Gastroesophageal sphincter (tissue), 4 donors: Measurements from ENCODE around the gene ZBTB7A. TPM values are rescaled to one million over a fixed set of nuclear protein-coding genes. Genes with fewer than 3 reads are reported as not detected.

Experiments
- ATAC-seq: fragments of 150-250 bp; one replicate; pipeline ENCODE4 v1.9.1; 2016; ENCODE audit warnings: mild to moderate bottlenecking, moderate library complexity
- H3K27ac ChIP-seq, 4 donors: fragments of 200-600 bp; sonication (generic) in 3 of 4; 1 replicate in 3 of 4; 2 replicates in 1 of 4; pipeline ENCODE4 v1.5.1; 2016 to 2019
- H3K27me3 ChIP-seq: fragments of 200-600 bp; sonication (generic); one replicate; pipeline ENCODE4 v1.5.1; 2019
- H3K36me3 ChIP-seq, 2 donors: fragments of 200-600 bp; sonication (generic); one replicate each; pipeline ENCODE4 v1.5.1; 2019; ENCODE audit warnings: control low read depth in 1 of 2
- H3K4me1 ChIP-seq, 3 donors: fragments of 200-600 bp; sonication (generic); 1 replicate in 2 of 3; 2 replicates in 1 of 3; pipeline ENCODE4 v1.5.1; 2016 to 2019; ENCODE audit warnings: control low read depth in 2 of 3
- H3K4me3 ChIP-seq, 2 donors: fragments of 200-600 bp; sonication (generic); one replicate each; pipeline ENCODE4 v1.5.1; 2019; ENCODE audit warnings: mild to moderate bottlenecking in 1 of 2, moderate library complexity in 1 of 2
- H3K9me3 ChIP-seq, 3 donors: fragments of 200-600 bp; sonication (generic); one replicate each; pipeline ENCODE4 v1.5.1; 2017 to 2019; ENCODE audit warnings: control low read depth in 2 of 3
- CTCF ChIP-seq, 4 experiments: fragments of 200-600 bp in 2 of 4; fragments of 450-650 bp in 2 of 4; sonication (generic) in 1 of 4; IDR thresholded peaks; one replicate each; pipeline ENCODE4 v1.5.1; 2017 to 2019; ENCODE audit warnings: antibody characterized with exemption in 4 of 4, mild to moderate bottlenecking in 2 of 4, moderate library complexity in 2 of 4
- EP300 ChIP-seq: sonication (generic); formaldehyde crosslinking; IDR thresholded peaks from one replicate; pipeline ENCODE4 v1.6.1; 2017; ENCODE audit warnings: antibody characterized with exemption, mild to moderate bottlenecking
- POLR2A ChIP-seq, 2 donors: fragments of 450-650 bp; IDR thresholded peaks; one replicate each; pipeline ENCODE4 v1.6.1; 2017; ENCODE audit warnings: antibody characterized with exemption in 2 of 2, mild to moderate bottlenecking in 2 of 2, moderate library complexity in 1 of 2
- POLR2AphosphoS5 ChIP-seq: sonication (generic); formaldehyde crosslinking; IDR thresholded peaks from one replicate; pipeline ENCODE4 v1.6.1; 2017; ENCODE audit warnings: antibody characterized with exemption
- WGBS, 2 donors: methylation state at CpG; one replicate each; pipeline ENCODE4 v1.1.5; 2018; ENCODE audit warnings: low coverage in 1 of 2; 5-methylcytosine and 5-hydroxymethylcytosine counted together
- total RNA-seq, 4 donors: library from RNA; depleted of rRNA; stranded (reverse); fragments of >200 nt; gene quantifications; one replicate each; pipeline ENCODE4 v1.1.0, GENCODE V29; 2016

Gene ZBTB7A
- total RNA-seq, 4 donors from 2014 or later, result 65.6 to 122 (median 82.4) TPM

GRCh38 chr19:4089946-4090345 lies 23.2 kb upstream of the ZBTB7A start:
- ATAC-seq, result no peak
- peak overlapping the region in 1 of 2 donors; percentile 20 for H3K4me3 ChIP-seq
- peak overlapping the region in 1 of 4 donors; percentile 22 for H3K27ac ChIP-seq
- peaks cover 0 to 61% of the 10 kb centered on the region in 2 donors for H3K36me3 ChIP-seq
- no peaks in the 10 kb centered on the region for H3K9me3 ChIP-seq
- H3K4me1 ChIP-seq, result peaks cover 0 to 7% (median 0%) of the 10 kb centered on the region in 3 donors
- TF ChIP-seq POLR2AphosphoS5, result no peak
- 82% methylated on average over 3 of the region's 22 CpGs; no CpG with 5 or more reads in 1 of the 2 donors for WGBS, 2 donors
- H3K27me3 ChIP-seq, result no peaks in the 10 kb centered on the region

GRCh38 chr19:4089400-4089908 lies 22.8 kb upstream of the ZBTB7A start:
- Histone ChIP-seq H3K27me3 (no peaks in the 10 kb centered on the region), H3K4me3 (peak overlapping the region in 1 of 2 donors; percentile 20), H3K9me3 (no peaks in the 10 kb centered on the region), H3K36me3 (peaks cover 0 to 56% of the 10 kb centered on the region in 2 donors), H3K4me1 (peaks cover 0 to 7% (median under 1%) of the 10 kb centered on the region in 3 donors), H3K27ac (peak overlapping the region in 2 of 4 donors; percentile 22 to 36)
- 100% methylated on average over 1 of the region's 26 CpGs; no CpG with 5 or more reads in 1 of the 2 donors for WGBS, 2 donors
- no peak for TF ChIP-seq CTCF (IDR thresholded peaks at IDR 0.05)
- TF ChIP-seq EP300, result no peak
- no peak for TF ChIP-seq POLR2AphosphoS5
- TF ChIP-seq POLR2A (IDR thresholded peaks at IDR 0.05), result no peak
- peak; percentile 48 for ATAC-seq

- WGBS, 2 donors, result 64 to 82% methylated on average over 2 of the region's 2 CpGs
- H3K27me3 ChIP-seq, result no peaks in the 10 kb centered on the region
- peaks cover 0 to 51% of the 10 kb centered on the region in 2 donors for H3K36me3 ChIP-seq
- TF ChIP-seq POLR2A (IDR thresholded peaks at IDR 0.05) (no peak), POLR2AphosphoS5 (no peak), EP300 (no peak), CTCF (IDR thresholded peaks at IDR 0.05) (no peak)
- H3K4me1 ChIP-seq, result peaks cover 0 to 11% (median 5%) of the 10 kb centered on the region in 3 donors
- H3K4me3 ChIP-seq, result peak overlapping the region in 1 of 2 donors; percentile 20
- peak; percentile 17 for ATAC-seq
- H3K9me3 ChIP-seq, result no peaks in the 10 kb centered on the region
- peak overlapping the region in 2 of 4 donors; percentile 22 to 36 for H3K27ac ChIP-seq
These were observed 22.3 kb upstream of the ZBTB7A start for GRCh38 chr19:4088975-4089374.

GRCh38 chr19:4087787-4088679 lies 21.3 kb upstream of the ZBTB7A start:
- Histone ChIP-seq H3K9me3 (no peaks in the 10 kb centered on the region), H3K4me1 (peaks cover 0 to 16% (median 6%) of the 10 kb centered on the region in 3 donors), H3K4me3 (no peak overlapping the region), H3K27ac (no peak overlapping the region), H3K27me3 (no peaks in the 10 kb centered on the region), H3K36me3 (peaks cover 0 to 42% of the 10 kb centered on the region in 2 donors)
- 78 to 82% methylated on average over 7 to 15 of the region's 31 CpGs for WGBS, 2 donors
- no peak for TF ChIP-seq CTCF (IDR thresholded peaks at IDR 0.05)
- no peak for TF ChIP-seq POLR2AphosphoS5
- TF ChIP-seq EP300, result no peak
- no peak for TF ChIP-seq POLR2A (IDR thresholded peaks at IDR 0.05)
- no peak for ATAC-seq

GRCh38 chr19:4086411-4086867 lies 19.7 kb upstream of the ZBTB7A start:
- ATAC-seq, result no peak
- H3K27me3 ChIP-seq, result no peaks in the 10 kb centered on the region
- no peaks in the 10 kb centered on the region for H3K9me3 ChIP-seq
- peaks cover 0 to 16% (median 6%) of the 10 kb centered on the region in 3 donors for H3K4me1 ChIP-seq
- H3K36me3 ChIP-seq, result peaks cover 0 to 26% of the 10 kb centered on the region in 2 donors
- H3K4me3 ChIP-seq, result no peak overlapping the region
- TF ChIP-seq POLR2A (IDR thresholded peaks at IDR 0.05) (no peak), POLR2AphosphoS5 (no peak)
- no peak overlapping the region for H3K27ac ChIP-seq
- 60% methylated on average over 1 of the region's 17 CpGs; no CpG with 5 or more reads in 1 of the 2 donors for WGBS, 2 donors
